ENCODE data around the gene CBARP. TPM values are rescaled to one million over a fixed set of nuclear protein-coding genes. Genes with fewer than 3 reads are reported as not detected.
A peak's percentile ranks its signal among the peaks of the same experiment; 100 is the strongest.

CBARP gene
- total and polyA plus RNA-seq, 2 of the 13 experiments (the other 11 are each of a cell fraction or from before 2014, with no cell fraction given): 1.2 to 1.4 TPM

GRCh38 chr19:1284293-1284978, 46.6 kb upstream of the CBARP start (continued):
- TF ChIP-seq THAP9 (CRISPR knock-in tag; IDR thresholded peaks at IDR 0.05; ENCODE audit: borderline replicate concordance) (no peak), XRCC5 (optimal IDR thresholded peaks at IDR 0.05; ENCODE audit: low read length) (peak; percentile 3), ZNF20 (CRISPR knock-in tag; IDR thresholded peaks at IDR 0.05) (no peak), MLLT10 (CRISPR knock-in tag; IDR thresholded peaks at IDR 0.05) (no peak), RNF219 (CRISPR knock-in tag; IDR thresholded peaks at IDR 0.05) (no peak), ZNF460 (CRISPR knock-in tag; IDR thresholded peaks at IDR 0.05; ENCODE audit: borderline replicate concordance) (no peak), ZNF609 (CRISPR knock-in tag; IDR thresholded peaks at IDR 0.05; ENCODE audit: borderline replicate concordance) (peak; percentile 38; the same call in 1 of the 2 replicates), PREB (CRISPR knock-in tag; IDR thresholded peaks at IDR 0.05) (no peak), TFDP1 (CRISPR knock-in tag; IDR thresholded peaks at IDR 0.05; ENCODE audit: borderline replicate concordance) (peak; percentile 49; the same call in 1 of the 2 replicates)
